HG03196 (cell line): ENCODE data around the gene SCYL1.
"Not testable (repeated sequence)": the region's sequence is repeated elsewhere in the genome, so short reads cannot be mapped to it uniquely, and the experiment has no call there.

ENCODE experiments used
- ATAC-seq: cut with Tn5 transposase; IDR thresholded peaks from one replicate; pipeline ENCODE4 v1.9.1; 2021; ENCODE audit not compliant: unreplicated experiment

SCYL1 gene

GRCh38 chr11:65504674-65505465 lies 20.0 kb upstream of the SCYL1 start:
- ATAC-seq = no peak

- ATAC-seq = no peak
These were observed 19.2 kb upstream of the SCYL1 start for GRCh38 chr11:65505466-65506289.

DNA sequence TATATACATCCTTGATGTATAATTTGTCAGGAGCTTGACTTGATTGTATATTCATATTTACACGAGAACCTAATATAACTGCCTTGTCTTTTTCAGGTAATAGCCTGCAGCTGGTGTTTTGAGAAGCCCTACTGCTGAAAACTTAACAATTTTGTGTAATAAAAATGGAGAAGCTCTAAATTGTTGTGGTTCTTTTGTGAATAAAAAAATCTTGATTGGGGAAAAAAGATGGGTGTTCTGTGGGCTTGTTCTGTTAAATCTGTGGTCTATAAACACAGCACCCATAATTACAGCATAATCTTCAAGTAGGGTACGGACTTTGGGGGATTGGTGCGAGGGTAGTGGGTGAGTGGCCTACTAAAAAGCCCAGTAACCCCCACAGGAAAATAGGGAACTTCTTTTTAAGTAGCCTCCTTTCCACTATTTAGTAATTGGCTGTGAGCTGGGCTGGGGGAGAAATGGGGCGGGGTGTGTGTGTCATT lies 18.6 kb upstream of the SCYL1 start:
- ATAC-seq = no peak

DNA sequence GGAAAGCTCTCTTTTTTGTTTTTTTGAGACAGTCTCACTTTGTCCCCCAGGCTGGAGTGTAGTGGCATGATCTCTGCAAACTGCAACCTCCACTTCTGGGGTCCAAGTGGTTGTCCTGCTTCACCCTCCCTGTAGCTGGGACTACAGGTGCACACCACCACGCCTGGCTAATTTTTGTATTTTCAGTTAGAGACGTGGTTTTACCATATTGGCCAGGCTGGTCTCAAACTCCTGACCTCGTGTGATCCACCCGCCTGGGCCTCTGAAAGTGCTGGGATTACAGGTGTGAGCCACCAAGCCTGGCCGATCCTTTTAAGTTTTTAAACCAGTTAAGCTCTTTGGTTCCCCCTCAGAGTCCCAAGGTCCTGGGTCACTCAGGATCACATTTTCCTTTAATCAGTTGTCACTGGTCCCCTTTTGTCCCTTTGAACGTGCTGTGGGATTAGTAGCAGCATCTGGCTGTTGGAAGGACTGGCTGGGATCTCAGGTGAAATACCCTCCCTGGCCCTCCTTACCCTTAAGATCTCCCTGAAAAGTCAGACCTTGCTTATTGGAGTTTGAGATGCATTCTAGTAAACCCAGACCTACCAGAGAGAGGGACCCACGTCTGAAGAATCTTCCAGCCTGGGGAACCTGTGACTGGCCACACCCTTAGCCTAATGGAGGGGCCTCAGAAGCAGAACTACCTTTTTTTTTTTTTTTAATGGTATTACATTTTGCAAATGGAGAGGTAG lies 17.9 kb upstream of the SCYL1 start:
- peak; percentile 31 for ATAC-seq

DNA sequence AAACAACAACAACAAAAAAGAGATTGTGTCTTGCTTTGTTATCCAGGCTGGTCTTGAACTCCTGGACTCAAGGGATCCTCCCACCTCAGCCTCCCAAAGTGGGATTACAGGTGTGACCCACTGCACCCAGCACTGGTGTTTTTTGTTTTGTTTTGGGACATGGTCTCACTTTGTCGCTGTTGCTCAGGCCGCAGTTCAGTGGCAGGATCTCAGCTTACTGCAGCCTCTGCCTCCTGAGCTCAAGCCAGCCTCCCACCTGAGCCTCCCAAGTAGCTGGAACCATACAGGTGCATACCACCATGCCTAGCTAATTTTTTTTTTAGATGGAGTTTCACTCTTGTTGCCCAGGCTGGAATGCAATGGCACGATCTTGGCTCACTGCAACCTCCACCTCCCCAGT lies 12.6 kb upstream of the SCYL1 start:
- ATAC-seq = not testable (repeated sequence)

DNA sequence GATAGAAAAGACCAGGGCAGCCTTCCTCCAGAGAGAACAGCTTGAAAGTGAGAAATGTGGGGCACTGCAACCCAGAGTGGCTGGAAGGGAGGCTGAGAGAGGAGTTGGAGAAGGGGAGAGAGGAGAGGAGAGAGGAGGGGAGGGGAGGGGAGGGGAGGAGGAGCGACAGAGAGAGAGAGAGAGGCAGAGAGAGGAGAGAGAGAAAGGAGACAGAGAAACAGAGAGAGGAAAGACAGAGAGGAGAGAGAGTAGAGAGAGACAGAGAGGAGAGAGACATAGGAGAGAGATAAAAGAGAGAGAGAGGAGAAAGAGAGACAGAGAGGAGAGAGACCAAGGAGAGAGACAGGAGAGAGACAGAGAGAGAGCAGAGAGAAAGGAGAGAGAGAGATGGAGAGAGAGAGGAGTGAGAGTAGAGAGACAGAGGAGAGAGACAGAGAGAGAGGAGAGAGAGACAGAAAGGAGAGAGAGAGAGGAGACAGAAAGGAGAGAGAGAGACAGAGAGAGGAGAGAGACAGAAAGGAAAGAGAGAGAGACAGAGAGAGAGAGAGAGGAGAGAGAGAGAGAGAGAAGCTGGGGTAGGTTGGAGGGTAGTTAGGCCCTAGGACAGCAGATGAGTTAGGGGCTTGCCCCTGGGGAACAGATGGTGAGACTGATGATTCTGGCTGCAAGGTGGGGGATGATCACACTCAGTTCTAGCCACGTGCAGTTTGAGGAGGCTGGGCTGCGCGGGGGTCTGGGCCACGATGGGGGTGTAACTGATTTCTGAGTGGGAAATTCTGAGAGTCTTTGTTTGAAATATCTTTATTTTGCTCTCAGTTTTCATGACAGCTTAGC lies 8.5 kb upstream of the SCYL1 start:
- no peak for ATAC-seq

DNA sequence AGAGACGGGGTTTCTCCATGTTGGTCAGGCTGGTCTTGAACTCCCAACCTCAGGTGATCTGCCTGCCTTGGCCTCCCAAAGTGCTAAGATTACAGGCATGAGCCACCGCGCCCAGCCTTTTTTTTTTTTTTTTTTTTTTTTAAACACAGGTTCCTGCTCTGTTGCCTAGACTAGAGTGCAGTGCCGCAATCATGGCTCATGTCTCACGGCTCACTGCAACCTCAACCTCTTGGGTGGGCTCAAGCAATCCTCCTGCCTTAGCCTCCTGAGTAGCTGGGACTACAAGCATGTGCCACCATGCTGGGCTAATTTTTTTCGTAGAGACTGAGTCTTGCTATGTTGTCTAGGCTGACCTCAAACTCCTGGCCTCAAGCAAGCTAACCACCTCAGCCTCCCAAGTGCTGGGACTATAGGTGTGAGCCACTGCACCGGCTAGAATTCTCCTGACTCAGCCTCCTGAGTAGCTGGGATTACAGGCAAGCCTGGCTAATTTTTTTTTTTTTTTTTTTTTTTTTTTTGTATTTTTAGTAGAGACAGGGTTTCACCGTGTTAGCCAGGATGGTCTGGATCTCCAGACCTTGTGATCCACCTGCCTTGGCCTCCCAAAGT lies 5.8 kb upstream of the SCYL1 start:
- ATAC-seq = not testable (repeated sequence)

- ATAC-seq = not testable (repeated sequence)
These were observed 2.9 kb upstream of the SCYL1 start for GRCh38 chr11:65521777-65522521.

DNA sequence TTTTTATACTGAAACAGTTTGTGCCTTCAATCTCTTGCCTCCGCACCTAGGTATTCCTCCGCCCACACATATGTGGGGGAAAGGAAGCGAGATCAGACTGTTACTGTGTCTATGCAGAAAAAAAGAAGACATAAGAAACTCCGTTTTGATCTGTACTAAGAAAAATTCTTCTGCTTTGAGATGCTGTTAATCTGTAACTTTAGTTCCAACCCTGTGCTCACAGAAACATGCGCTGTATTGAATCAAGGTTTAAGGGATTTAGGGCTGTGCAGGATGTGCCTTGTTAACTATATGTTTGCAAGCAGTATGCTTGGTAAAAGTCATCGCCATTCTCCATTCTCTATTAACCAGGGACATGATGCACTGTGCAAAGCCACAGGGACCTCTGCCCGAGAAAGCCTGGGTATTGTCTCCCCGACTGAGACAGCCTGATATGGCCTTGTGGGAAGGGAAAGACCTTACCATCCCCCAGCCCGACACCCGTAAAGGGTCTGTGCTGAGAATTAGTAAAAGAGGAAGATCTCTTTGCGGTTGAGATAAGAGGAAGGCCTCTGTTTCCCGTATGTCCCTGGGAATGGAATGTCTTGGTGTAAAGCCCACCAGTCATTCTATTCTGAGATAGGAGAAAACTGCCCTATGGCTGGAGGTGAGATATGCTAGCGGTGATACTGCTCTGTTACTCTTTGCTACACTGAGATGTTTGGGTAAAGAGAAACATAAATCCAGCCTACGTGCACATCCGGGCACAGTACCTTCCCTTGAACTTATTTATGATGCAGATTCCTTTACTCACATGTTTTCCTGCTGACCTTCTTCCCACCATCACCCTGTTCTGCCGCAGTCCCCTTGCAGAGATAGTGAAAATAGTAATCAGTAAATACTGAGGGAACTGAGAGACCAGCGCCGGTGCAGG lies 1.9 kb upstream of the SCYL1 start:
- not testable (repeated sequence) for ATAC-seq

- not testable (repeated sequence) for ATAC-seq
These were observed 1.3 kb upstream of the SCYL1 start for GRCh38 chr11:65523631-65523968.

DNA sequence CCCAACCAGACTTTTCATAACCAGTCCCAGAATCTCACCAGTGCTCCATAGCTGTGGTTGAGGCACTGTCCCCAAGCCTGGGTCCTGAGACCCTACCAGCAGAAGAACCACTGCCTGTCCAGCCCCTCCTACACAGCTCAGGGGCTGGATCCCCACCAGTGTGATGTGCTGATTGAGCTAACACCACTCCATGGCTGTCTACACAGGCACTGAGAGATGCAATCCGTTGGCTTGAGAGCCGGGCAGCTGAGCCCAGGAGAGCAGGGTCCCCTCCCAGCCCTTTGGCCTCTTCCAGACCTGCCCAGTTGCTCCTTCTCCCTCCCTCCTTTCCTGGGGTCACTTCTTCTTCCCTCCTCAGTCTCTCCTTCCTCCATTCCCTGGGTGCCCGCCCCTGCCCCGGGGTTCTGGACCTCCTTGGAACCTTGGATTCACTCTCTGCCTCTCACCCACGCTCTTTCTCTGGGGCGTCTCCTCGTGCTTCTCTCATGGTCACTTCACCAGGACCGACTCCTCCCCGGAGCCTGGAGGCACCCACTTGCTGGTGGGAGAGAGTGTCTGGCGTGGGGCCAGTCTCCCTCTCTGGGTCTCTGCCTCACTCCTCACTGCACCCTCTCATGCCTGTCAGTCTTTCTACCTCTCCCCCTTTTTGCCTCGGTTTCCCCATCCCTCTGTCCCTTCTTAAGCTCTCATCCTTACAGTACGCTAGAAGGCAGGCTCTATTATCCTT lies 706 bp upstream of the SCYL1 start:
- no peak for ATAC-seq

DNA sequence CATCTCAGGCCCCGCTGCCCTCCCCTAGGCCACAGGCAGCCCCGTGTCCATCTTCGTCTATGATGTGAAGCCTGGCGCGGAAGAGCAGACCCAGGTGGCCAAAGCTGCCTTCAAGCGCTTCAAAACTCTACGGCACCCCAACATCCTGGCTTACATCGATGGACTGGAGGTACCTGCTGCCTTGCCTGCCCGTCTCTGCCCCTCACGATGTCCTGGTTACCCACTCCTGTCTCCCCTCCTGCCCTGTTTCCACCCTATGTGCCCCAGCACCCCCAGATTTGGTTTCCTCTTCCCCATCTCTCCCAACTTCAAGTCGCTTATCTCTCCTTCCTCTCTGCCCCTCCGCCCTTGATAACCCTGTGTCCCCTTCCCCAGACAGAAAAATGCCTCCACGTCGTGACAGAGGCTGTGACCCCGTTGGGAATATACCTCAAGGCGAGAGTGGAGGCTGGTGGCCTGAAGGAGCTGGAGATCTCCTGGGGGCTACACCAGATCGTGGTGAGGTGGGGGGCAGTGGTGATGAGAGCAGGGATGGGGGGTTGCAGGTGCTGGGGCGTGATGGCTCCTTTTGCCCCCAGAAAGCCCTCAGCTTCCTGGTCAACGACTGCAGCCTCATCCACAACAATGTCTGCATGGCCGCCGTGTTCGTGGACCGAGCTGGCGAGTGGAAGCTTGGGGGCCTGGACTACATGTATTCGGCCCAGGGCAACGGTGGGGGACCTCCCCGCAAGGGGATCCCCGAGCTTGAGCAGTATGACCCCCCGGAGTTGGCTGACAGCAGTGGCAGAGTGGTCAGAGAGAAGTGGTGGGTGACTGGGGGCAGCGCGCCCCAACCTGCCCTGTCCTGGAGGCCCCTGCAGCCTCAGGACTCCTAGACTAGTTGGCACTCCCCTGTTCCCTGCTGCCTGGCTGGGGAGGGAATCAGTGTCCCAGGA lies 930 bp downstream of the SCYL1 start:
- ATAC-seq = no peak

DNA sequence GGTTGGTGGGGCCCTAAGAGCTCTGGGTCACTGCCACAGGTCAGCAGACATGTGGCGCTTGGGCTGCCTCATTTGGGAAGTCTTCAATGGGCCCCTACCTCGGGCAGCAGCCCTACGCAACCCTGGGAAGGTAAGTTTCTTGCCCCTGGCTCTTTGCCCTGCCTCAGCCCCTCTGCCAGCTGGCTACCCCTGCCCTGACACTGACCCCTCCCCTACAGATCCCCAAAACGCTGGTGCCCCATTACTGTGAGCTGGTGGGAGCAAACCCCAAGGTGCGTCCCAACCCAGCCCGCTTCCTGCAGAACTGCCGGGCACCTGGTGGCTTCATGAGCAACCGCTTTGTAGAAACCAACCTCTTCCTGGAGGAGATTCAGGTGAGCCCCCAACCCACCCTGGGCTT lies 1.9 kb downstream of the SCYL1 start:
- no peak for ATAC-seq

DNA sequence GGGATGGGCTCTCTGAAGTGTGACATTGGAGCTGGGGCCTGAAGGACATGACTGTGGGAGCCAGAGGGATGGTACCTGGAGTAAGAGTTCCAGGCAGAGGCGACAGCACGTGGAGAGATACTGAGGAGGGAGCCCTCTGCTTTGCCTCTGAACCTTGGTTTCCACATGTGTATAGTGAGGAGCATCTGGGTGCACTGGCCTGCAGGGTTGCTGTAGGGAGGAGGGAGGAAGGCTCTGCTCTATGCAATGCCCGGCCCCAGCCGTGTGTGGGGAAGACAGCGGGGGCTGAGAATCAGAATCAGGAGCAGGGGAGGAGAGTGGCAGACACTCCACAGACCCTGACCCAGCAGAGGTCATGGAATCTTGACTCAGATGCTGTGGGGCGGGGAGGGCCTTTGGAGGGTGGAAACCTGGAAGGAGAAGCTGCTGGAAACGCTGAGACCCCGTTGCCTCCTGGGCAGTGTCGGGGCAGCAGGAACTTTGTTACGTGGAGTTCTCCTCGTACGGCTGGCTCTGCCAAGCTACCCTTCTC lies 4.0 kb downstream of the SCYL1 start:
- no peak for ATAC-seq

GRCh38 chr11:65529475-65530156 lies 4.7 kb downstream of the SCYL1 start:
- ATAC-seq = no peak

- ATAC-seq = no peak
These were observed 5.2 kb downstream of the SCYL1 start for GRCh38 chr11:65530157-65530496.
